Right ventricle myocardium inferior (tissue), 1 donor: ENCODE data around the gene XIRP1. TPM values are rescaled to one million over a fixed set of nuclear protein-coding genes. Genes with fewer than 3 reads are reported as not detected.

Experiments
- ATAC-seq: fragments of 200-7000 bp; cut with Tn5 transposase; one replicate; pipeline ENCODE4 v1.9.1; 2020; ENCODE audit warnings: mild to moderate bottlenecking, moderate library complexity
- DNase-seq: peaks from one replicate; pipeline ENCODE4 v3.0.0; 2021; ENCODE audit errors: missing footprints
- intact Hi-C: fragments of 100-400 bp; cut with DNase I; formaldehyde crosslinking; loops from one replicate; pipeline ENCODE4 v1.11.0; 2022
- total RNA-seq: library from RNA; stranded (reverse); fragmentation: NEBNext Ultra II Directional; extraction: Animal tissue kit (Norgen Biotek cat#: 25700); gene quantifications from one replicate; pipeline ENCODE4 v1.2.1, GENCODE V29; 2021
- donor health status: DM: no; HTN: yes; CAD: no; lungs with severe emphysema.

Gene XIRP1
- total RNA-seq, 1 donor from 2014 or later: 317 TPM

DNA sequence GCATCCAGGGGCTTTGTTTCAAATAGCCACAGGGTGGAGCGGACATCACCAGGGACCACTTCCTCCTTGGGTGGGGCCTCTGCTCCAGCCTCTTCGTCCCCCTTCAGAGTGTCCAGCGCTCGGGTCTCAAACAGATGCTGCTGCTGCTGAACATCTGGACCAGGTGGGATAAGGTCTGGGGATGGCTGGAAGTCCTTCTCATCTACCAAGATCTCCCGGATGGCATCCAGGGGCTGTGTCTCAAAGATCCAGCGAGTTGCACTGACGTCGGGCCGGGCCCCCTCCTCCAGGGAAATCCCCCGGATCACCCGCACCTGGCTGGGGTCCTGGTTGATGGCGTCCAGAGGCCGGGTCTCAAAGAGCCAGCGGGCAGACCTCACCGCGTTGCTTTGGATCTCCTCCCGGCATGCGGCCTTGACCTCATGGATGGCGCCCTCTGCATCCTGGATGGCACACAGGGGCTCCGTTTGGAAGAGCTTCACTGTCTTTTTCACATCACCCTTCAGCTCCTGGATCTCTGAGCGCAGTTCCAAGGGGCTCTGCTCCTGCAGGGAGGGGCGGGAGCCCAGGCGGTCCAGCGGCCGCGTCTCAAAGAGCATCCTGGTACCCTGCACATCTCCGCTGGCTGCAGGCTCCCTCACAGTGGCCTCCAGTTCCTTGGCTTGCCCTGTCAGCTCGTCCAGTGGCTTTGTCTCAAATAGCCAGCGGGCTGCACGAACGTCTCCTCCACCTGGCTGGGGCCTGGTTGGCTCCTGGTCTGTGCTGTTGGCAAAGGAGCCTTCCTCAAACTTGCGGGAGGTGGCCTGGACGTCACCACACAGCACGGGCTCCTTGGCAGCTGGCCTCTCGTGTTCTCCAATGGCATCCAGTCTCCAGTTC, 3.9 kb downstream of the XIRP1 start:
- DNase-seq: no peak
- intact Hi-C loops: no loop called here
- no peak for ATAC-seq

- DNase-seq (no peak), ATAC-seq (no peak)
- intact Hi-C loops: no loop called here
Observed at GRCh38 chr3:39187372-39188155, 4.8 kb downstream of the XIRP1 start.

- DNase-seq (no peak), ATAC-seq (no peak)
- intact Hi-C loops: no loop called here
Observed at GRCh38 chr3:39186692-39187151, 5.7 kb downstream of the XIRP1 start.

GRCh38 chr3:39185959-39186691, 6.3 kb downstream of the XIRP1 start:
- ATAC-seq (no peak), DNase-seq (no peak)
- intact Hi-C loops: no loop called here

GRCh38 chr3:39185326-39185958, 7.0 kb downstream of the XIRP1 start:
- intact Hi-C loops: no loop called here
- ATAC-seq (no peak), DNase-seq (no peak)

GRCh38 chr3:39184968-39185285, 7.5 kb downstream of the XIRP1 start:
- no peak for DNase-seq
- intact Hi-C loops: no loop called here
- no peak for ATAC-seq

DNA sequence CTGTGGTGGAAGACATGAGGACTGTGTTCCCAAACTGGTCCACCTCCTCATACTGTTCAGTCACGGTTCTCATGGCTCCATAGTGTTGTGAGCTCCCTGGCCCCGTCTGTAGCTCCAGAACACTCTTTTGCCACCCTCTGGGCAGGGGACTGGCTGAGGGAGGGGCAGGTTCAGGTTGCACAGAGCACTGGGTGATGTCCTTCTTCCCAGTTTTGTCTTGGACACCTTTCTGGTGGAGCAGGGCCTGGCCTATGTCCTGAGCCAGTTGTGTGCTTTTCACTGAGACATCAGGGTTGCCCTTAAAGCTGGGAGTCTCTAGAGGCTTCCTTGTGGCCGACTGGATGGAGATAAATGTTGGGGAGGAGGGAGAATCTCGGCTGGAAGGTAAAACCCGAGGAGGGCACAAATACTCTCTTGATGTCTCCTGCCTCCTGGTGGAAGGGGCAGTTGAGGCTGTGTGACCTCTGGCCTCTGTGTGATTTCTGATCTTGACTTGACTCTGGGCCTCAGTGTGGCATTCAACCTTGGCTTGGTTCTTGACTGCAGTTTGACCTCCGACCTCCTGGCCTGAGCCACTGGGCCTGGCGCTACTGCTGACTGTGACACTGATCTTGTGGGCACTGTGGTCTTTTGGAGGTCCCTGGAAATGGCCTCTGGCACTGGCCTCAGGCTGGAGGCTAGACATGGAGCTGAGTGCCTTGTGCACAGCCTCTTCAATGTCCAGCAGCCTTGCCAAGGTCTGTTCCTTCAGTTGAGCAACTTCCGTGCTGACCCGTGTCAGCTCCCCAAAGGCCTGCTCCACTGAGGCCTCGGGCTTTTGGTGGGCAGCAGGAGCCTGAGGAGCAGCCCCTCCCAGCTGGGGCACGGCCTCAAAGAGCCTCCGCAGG, 8.1 kb downstream of the XIRP1 start:
- DNase-seq: peak; percentile 75
- intact Hi-C loops: no loop called here
- ATAC-seq: no peak

DNA sequence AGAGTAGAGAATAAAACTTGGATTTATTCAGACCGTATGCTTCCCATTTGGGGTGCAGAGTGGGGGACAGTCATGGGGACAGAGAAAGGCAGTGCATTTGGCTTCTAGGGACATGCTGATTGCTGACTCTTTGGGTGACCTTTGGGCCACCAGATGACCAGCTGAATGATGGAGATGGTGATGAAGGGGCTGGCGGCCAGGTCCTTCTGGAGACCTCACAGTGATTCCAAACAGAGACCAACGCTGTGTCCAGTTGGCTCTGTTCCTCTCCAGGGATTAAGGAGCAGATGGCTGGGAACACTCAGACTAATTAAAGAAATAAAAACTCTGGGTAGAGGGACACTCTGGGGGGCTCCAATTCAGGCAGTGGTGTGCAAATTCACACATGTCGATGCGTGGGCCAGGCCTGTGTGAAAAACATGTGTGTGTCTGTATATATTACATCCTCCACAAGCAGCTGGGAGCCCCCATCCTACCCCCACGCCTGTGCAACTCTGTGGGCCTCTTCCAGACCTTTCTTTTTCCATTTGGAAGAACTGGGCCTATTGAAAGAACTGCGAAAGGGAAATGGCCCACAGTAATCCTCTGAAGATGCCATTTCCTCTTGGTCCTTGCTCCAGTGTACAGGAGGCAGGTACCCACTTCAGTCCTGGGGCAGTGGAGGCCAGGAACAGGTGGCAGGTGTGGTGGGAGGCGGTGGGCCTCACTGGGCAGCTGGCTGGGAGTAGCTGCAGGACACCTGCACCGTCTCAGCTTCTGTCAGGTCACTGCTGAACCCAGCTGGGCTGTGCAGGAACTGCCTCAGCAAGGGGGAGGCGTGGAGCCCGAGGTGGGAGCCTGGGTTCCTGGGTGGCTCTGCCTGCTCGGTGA, 8.9 kb downstream of the XIRP1 start:
- intact Hi-C loops: no loop called here
- no peak for DNase-seq
- no peak for ATAC-seq

GRCh38 chr3:39181408-39182335, 10.7 kb downstream of the XIRP1 start:
- intact Hi-C loops: loop anchor here (2.0 kb wide), 1 partner anchor 75 kb away; the partner anchor contains the start of genes GORASP1 and TTC21A
- ATAC-seq: no peak
- no peak for DNase-seq

DNA sequence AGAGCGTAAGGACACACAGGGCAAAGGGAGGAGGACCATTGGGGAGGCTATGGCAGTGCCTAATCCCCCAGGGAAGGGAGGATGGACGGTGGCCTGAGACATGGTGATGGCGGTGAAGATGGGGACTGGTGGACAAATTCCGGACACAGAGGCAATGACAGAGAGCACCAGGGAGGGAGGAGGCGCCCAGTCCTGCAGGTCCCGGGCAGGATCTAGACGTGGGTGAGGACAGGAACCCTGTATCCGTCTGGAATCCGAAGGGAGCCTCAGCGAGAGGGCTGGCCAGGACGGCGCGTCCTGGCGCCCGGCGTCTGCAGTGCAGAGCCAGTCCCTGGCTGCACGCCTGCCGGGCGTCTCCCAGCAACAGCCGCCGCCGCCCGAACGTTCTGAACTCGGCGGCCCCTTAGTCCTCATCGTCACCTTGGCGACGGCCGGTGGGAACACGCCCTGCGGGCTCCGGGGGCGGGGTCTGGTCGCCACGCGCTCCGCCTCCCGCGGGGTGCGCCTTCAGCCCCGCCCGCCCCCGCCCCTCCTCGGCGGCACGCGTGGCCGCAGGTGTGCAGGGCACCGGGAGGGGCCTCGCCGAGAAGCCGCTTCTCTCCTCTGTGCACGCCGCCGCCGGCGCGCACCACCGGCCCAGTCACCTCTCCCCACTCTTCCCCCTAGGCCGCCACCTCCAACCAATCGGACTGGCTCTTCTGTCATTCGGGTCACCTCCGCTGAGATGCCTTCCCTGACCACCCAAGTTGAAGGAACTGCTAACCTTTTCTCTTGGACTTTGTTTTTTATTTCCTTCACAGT, 11.6 kb downstream of the XIRP1 start:
- intact Hi-C loops: loop anchor here (2.0 kb wide), 1 partner anchor 74 kb away; the partner anchor contains the start of genes GORASP1 and TTC21A
- peak; percentile 87 for ATAC-seq
- peak; percentile 95 for DNase-seq

- ATAC-seq: no peak
- intact Hi-C loops: loop anchor here (2.0 kb wide), 1 partner anchor 73 kb away; the partner anchor contains the start of genes GORASP1 and TTC21A
- no peak for DNase-seq
Observed at GRCh38 chr3:39180183-39180545, 12.2 kb downstream of the XIRP1 start.

DNA sequence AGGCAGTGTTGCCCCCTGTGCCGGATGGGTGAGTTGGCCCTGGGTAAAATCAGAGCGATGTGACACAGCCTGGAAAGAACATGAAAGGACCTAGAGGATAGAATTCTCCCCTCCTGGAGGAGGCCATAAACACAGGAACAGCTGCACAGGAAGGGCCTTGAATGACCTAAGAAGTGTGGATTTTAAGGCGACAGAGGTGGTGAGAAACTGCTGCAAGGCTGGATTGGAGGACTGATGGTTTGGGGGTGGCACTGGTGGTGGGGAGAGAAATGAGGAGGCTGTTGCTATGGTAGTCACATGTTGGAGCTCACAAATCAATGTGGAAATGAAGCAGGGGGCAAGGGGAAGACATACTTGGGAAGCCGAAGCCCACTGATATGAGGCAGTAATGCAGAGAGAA, 13.8 kb downstream of the XIRP1 start:
- DNase-seq: no peak
- intact Hi-C loops: loop anchor here (1.0 to 5.0 kb wide), 2 partner anchors 27 to 41 kb away; no protein-coding TSS in a partner anchor
- no peak for ATAC-seq

DNA sequence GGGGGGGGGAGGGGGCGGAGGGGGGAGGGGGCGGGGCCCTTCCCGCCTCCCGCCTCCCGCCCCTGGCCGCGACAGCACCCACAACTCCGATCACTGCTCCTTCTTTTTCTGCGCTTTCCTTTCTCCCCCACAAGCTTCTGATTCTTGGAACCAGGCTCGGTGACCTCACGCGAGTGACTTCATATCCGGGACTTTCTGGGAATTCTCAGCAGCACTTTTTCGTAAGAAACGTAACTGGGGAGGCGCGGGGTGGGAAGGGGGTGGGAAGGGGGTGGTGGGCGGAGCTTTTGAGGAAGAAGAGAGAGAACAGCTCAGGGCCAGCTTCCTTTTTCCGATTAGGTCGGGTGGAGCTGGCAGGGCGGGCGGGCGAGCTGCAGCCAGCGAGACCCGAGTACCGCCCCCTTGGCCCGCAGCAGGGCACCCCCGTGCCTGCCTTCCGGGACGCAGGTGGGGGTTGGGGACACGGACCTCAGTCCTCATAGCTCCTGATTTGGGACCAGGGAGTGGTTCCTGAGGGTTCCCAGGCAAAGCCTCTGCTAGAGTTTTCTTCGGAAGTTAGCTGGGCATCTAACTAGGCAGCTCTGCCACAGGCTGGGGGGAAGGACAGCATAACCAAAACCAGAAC, 14.6 kb downstream of the XIRP1 start:
- intact Hi-C loops: loop anchor here (1.0 to 5.0 kb wide), 2 partner anchors 27 to 41 kb away; no protein-coding TSS in a partner anchor
- DNase-seq: peak; percentile 95
- ATAC-seq: peak; percentile 59

- no peak for DNase-seq
- intact Hi-C loops: loop anchor here (5.0 kb wide), 1 partner anchor 39 kb away; no protein-coding TSS in a partner anchor
- ATAC-seq: no peak
Observed at GRCh38 chr3:39176025-39176714, 16.2 kb downstream of the XIRP1 start.
